HepG2 (cell line): ENCODE data around the gene AEBP1. TPM values are rescaled to one million over a fixed set of nuclear protein-coding genes. Genes with fewer than 3 reads are reported as not detected.

Source experiments
- AGO1 ChIP-seq: fragments of 200-400 bp; formaldehyde crosslinking; IDR thresholded peaks from 2 replicates; pipeline ENCODE4 v1.6.1; 2017; ENCODE audit warnings: mild to moderate bottlenecking, low read depth, low read length, moderate library complexity; ENCODE audit not compliant: poor library complexity, severe bottlenecking
- EZH2 ChIP-seq: conservative IDR thresholded peaks from 2 replicates; pipeline ENCODE4 v1.6.1; 2012; ENCODE audit warnings: mild to moderate bottlenecking, low read depth, low read length, moderate library complexity
- KMT2A ChIP-seq: sonication (generic); formaldehyde crosslinking; IDR thresholded peaks from 2 replicates; pipeline ENCODE4 v1.4.0; 2020; ENCODE audit warnings: missing genetic modification reagents
- MEIS1 ChIP-seq: sonication (generic); formaldehyde crosslinking; IDR thresholded peaks from 2 replicates; pipeline ENCODE4 v1.9.0; 2021; ENCODE audit warnings: mild to moderate bottlenecking, missing genetic modification reagents, moderate library complexity, borderline replicate concordance
- REXO4 ChIP-seq: sonication (generic); formaldehyde crosslinking; IDR thresholded peaks from 2 replicates; pipeline ENCODE4 v1.8.0; 2022; ENCODE audit warnings: missing genetic modification reagents, mild to moderate bottlenecking, borderline replicate concordance
- RFX1 ChIP-seq: fragments of 450-650 bp; IDR thresholded peaks from 2 replicates; pipeline ENCODE4 v1.6.1; 2017
- SMAD3 ChIP-seq: sonication (generic); formaldehyde crosslinking; IDR thresholded peaks from 2 replicates; pipeline ENCODE4 v1.4.0; 2020; ENCODE audit warnings: missing genetic modification reagents
- SP5 ChIP-seq: IDR thresholded peaks from 2 replicates; pipeline ENCODE4 v1.6.1; 2016; ENCODE audit warnings: low read depth, borderline replicate concordance
- TMF1 ChIP-seq: sonication (generic); formaldehyde crosslinking; IDR thresholded peaks from 2 replicates; pipeline ENCODE4 v1.8.1; 2022; ENCODE audit warnings: low read depth, missing genetic modification reagents
- ZBTB33 ChIP-seq: sonication (generic); formaldehyde crosslinking; IDR thresholded peaks from 2 replicates; pipeline ENCODE4 v1.4.0; 2020; ENCODE audit warnings: missing genetic modification reagents
- ZBTB49 ChIP-seq: sonication (generic); formaldehyde crosslinking; IDR thresholded peaks from 2 replicates; pipeline ENCODE4 v1.4.0; 2020; ENCODE audit warnings: missing genetic modification reagents, borderline replicate concordance
- ZIK1 ChIP-seq: sonication (generic); formaldehyde crosslinking; IDR thresholded peaks from 2 replicates; pipeline ENCODE4 v1.5.0; 2020; ENCODE audit warnings: mild to moderate bottlenecking, low read depth, missing genetic modification reagents, borderline replicate concordance
- ZKSCAN8 ChIP-seq: IDR thresholded peaks from 2 replicates; pipeline ENCODE4 v1.6.1; 2016; ENCODE audit warnings: borderline replicate concordance, missing genetic modification reagents, missing compliant biosample characterization
- ZMYM4 ChIP-seq: sonication (generic); formaldehyde crosslinking; IDR thresholded peaks from 2 replicates; pipeline ENCODE4 v1.8.1; 2023; ENCODE audit warnings: mild to moderate bottlenecking, missing genetic modification reagents
- ZNF331 ChIP-seq: sonication (generic); formaldehyde crosslinking; IDR thresholded peaks from 2 replicates; pipeline ENCODE4 v1.4.0; 2020; ENCODE audit warnings: missing genetic modification reagents
- ZNF441 ChIP-seq: sonication (generic); formaldehyde crosslinking; IDR thresholded peaks from 2 replicates; pipeline ENCODE4 v1.7.0; 2021; ENCODE audit warnings: missing genetic modification reagents, borderline replicate concordance
- ZNF672 ChIP-seq: sonication (generic); formaldehyde crosslinking; IDR thresholded peaks from 2 replicates; pipeline ENCODE4 v1.8.1; 2022; ENCODE audit warnings: missing genetic modification reagents
- ZNF720 ChIP-seq: sonication (generic); formaldehyde crosslinking; IDR thresholded peaks from 2 replicates; pipeline ENCODE4 v1.4.0; 2020; ENCODE audit warnings: missing genetic modification reagents
- ZNF784 ChIP-seq: sonication (generic); formaldehyde crosslinking; IDR thresholded peaks from 2 replicates; pipeline ENCODE4 v1.5.1; 2020; ENCODE audit warnings: missing genetic modification reagents, mild to moderate bottlenecking, borderline replicate concordance
- ZNF879 ChIP-seq: sonication (generic); formaldehyde crosslinking; IDR thresholded peaks from 2 replicates; pipeline ENCODE4 v1.8.1; 2023; ENCODE audit warnings: missing genetic modification reagents
- ZSCAN30 ChIP-seq: sonication (generic); formaldehyde crosslinking; IDR thresholded peaks from 2 replicates; pipeline ENCODE4 v1.5.0; 2020; ENCODE audit warnings: mild to moderate bottlenecking, missing genetic modification reagents
- ZUFSP ChIP-seq: sonication (generic); formaldehyde crosslinking; IDR thresholded peaks from 2 replicates; pipeline ENCODE4 v1.9.0; 2021; ENCODE audit warnings: missing genetic modification reagents, mild to moderate bottlenecking, borderline replicate concordance
- polyA plus RNA-seq, 8 experiments: library from polyadenylated mRNA; depleted of rRNA in 3 of 8; stranded (reverse) in 7 of 8; unstranded in 1 of 8; fragments of >200 nt; fragmentation: Illumina TruSeq in 4 of 8; extraction: Trizol in 4 of 8; gene quantifications; 2 replicates each; pipeline versions ENCODE4 v1.2.1 to v1.2.3, GENCODE V29; 2011 to 2016; ENCODE audit warnings: low read depth in 4 of 8, missing spikeins in 1 of 8, mixed read lengths in 1 of 8; ENCODE audit not compliant: insufficient read depth in 1 of 8
- total RNA-seq, 5 experiments: library from RNA; depleted of rRNA; stranded (reverse); fragments of >200 nt; fragmentation: Illumina TruSeq; extraction: Trizol; gene quantifications; 2 replicates each; pipeline ENCODE4 v1.2.3, GENCODE V29; 2016; ENCODE audit warnings: low read depth in 1 of 5

Gene AEBP1
- total and polyA plus RNA-seq, 2 of the 13 experiments (the other 11 are each of a cell fraction or from before 2014, with no cell fraction given), result 0.22 to 0.55 TPM

GRCh38 chr7:44123190-44124003 is 19.3 kb downstream of the AEBP1 start, which contains the start of gene POLD2 (continued):
- TF ChIP-seq ZBTB49 (CRISPR knock-in tag) (no peak), AGO1 (no peak), ZNF879 (CRISPR knock-in tag) (no peak), ZNF331 (0 out of 2 replicates have a peak, but pooled peaks have one; percentile 27), ZNF672 (CRISPR knock-in tag) (no peak), SMAD3 (CRISPR knock-in tag) (no peak), ZUFSP (CRISPR knock-in tag) (no peak), RFX1 (peak; percentile 86), ZBTB33 (CRISPR knock-in tag) (no peak), SP5 (CRISPR knock-in tag) (peak; percentile 89), ZMYM4 (CRISPR knock-in tag) (peak; percentile 59; the same call in 1 of the 2 replicates), ZNF720 (CRISPR knock-in tag) (no peak), ZIK1 (CRISPR knock-in tag) (peak; percentile 84), ZNF441 (CRISPR knock-in tag) (no peak; the same call in 1 of the 2 replicates), TMF1 (CRISPR knock-in tag) (peak; percentile 66), MEIS1 (peak; percentile 76), KMT2A (CRISPR knock-in tag) (peak; percentile 57; the same call in 1 of the 2 replicates), ZSCAN30 (CRISPR knock-in tag) (0 out of 2 replicates have a peak, but pooled peaks have one; percentile 61), EZH2 (no peak), ZKSCAN8 (no peak), REXO4 (CRISPR knock-in tag) (0 out of 2 replicates have a peak, but pooled peaks have one; percentile 70), ZNF784 (CRISPR knock-in tag) (0 out of 2 replicates have a peak, but pooled peaks have one; percentile 80)
